ENCODE results near the gene SEMG2.

- TF ChIP-seq, protein P1, sequence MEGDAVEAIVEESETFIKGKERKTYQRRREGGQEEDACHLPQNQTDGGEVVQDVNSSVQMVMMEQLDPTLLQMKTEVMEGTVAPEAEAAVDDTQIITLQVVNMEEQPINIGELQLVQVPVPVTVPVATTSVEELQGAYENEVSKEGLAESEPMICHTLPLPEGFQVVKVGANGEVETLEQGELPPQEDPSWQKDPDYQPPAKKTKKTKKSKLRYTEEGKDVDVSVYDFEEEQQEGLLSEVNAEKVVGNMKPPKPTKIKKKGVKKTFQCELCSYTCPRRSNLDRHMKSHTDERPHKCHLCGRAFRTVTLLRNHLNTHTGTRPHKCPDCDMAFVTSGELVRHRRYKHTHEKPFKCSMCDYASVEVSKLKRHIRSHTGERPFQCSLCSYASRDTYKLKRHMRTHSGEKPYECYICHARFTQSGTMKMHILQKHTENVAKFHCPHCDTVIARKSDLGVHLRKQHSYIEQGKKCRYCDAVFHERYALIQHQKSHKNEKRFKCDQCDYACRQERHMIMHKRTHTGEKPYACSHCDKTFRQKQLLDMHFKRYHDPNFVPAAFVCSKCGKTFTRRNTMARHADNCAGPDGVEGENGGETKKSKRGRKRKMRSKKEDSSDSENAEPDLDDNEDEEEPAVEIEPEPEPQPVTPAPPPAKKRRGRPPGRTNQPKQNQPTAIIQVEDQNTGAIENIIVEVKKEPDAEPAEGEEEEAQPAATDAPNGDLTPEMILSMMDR (IDR thresholded peaks at IDR 0.05), result no peak
- TF ChIP-seq POLR2A (IDR thresholded peaks at IDR 0.05), result no peak
These were observed 46.5 kb upstream of the SEMG2 start, which contains the start of gene PI3 for GRCh38 chr20:45174434-45175364.

Measured in uterus (tissue), 2 donors.